ENCODE data around the gene SATB1.

DNA sequence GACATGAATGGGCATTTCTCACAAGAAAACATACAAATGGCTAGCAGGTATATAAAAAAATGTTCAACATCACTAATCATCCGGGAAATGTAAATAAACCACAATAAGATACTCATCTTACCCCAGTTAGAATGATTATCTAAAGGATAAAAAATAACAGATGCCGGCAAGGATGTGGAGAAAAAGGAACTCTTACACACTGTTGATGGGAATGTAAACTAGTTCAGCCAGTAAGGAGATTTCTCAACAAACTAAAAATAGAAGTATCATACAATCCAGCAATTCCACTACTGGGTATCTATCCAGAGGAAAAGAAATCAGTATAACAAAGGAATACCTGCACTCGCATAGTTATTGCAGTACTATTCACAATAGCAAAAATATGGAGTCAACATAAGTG is 124.2 kb downstream of the SATB1 start:
- TF ChIP-seq, protein P1, sequence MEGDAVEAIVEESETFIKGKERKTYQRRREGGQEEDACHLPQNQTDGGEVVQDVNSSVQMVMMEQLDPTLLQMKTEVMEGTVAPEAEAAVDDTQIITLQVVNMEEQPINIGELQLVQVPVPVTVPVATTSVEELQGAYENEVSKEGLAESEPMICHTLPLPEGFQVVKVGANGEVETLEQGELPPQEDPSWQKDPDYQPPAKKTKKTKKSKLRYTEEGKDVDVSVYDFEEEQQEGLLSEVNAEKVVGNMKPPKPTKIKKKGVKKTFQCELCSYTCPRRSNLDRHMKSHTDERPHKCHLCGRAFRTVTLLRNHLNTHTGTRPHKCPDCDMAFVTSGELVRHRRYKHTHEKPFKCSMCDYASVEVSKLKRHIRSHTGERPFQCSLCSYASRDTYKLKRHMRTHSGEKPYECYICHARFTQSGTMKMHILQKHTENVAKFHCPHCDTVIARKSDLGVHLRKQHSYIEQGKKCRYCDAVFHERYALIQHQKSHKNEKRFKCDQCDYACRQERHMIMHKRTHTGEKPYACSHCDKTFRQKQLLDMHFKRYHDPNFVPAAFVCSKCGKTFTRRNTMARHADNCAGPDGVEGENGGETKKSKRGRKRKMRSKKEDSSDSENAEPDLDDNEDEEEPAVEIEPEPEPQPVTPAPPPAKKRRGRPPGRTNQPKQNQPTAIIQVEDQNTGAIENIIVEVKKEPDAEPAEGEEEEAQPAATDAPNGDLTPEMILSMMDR (tag by site-specific recombination; IDR thresholded peaks at IDR 0.05), result no peak
- no peak for TF ChIP-seq ZNF121 (tag by site-specific recombination; IDR thresholded peaks at IDR 0.05)
- TF ChIP-seq ZNF610 (tag by site-specific recombination; IDR thresholded peaks at IDR 0.05; ENCODE audit: borderline replicate concordance), result no peak
- TF ChIP-seq ZNF274 (IDR thresholded peaks at IDR 0.05; ENCODE audit: low read length), result no peak
- TF ChIP-seq ZNF274 (tag by site-specific recombination; IDR thresholded peaks at IDR 0.05; ENCODE audit: borderline replicate concordance), result no peak
